BLaER1 (cell line): ENCODE measurements around the gene OSCP1.

Experiments
- H3K27ac ChIP-seq: shearing (Covaris generic); formaldehyde crosslinking; 2 replicates; pipeline ENCODE4 v1.8.1; 2022
- H3K27me3 ChIP-seq: shearing (Covaris generic); formaldehyde crosslinking; 2 replicates; pipeline ENCODE4 v1.8.1; 2022
- H3K36me3 ChIP-seq: shearing (Covaris generic); formaldehyde crosslinking; 2 replicates; pipeline ENCODE4 v1.8.1; 2022
- H3K4me1 ChIP-seq: shearing (Covaris generic); formaldehyde crosslinking; 2 replicates; pipeline ENCODE4 v1.8.1; 2022
- H3K4me2 ChIP-seq: shearing (Covaris generic); formaldehyde crosslinking; 2 replicates; pipeline ENCODE4 v1.8.1; 2022
- H3K4me3 ChIP-seq: shearing (Covaris generic); formaldehyde crosslinking; 2 replicates; pipeline ENCODE4 v1.8.1; 2022
- H3K9ac ChIP-seq: shearing (Covaris generic); formaldehyde crosslinking; 2 replicates; pipeline ENCODE4 v1.8.1; 2022
- H3K9me3 ChIP-seq: shearing (Covaris generic); formaldehyde crosslinking; 2 replicates; pipeline ENCODE4 v1.8.1; 2022
- H4K20me1 ChIP-seq: shearing (Covaris generic); formaldehyde crosslinking; 2 replicates; pipeline ENCODE4 v1.8.1; 2022
- Cebpa-rat ChIP-seq: shearing (Covaris generic); IDR thresholded peaks from 2 replicates; pipeline ENCODE4 v1.8.1; 2022

OSCP1 gene

DNA sequence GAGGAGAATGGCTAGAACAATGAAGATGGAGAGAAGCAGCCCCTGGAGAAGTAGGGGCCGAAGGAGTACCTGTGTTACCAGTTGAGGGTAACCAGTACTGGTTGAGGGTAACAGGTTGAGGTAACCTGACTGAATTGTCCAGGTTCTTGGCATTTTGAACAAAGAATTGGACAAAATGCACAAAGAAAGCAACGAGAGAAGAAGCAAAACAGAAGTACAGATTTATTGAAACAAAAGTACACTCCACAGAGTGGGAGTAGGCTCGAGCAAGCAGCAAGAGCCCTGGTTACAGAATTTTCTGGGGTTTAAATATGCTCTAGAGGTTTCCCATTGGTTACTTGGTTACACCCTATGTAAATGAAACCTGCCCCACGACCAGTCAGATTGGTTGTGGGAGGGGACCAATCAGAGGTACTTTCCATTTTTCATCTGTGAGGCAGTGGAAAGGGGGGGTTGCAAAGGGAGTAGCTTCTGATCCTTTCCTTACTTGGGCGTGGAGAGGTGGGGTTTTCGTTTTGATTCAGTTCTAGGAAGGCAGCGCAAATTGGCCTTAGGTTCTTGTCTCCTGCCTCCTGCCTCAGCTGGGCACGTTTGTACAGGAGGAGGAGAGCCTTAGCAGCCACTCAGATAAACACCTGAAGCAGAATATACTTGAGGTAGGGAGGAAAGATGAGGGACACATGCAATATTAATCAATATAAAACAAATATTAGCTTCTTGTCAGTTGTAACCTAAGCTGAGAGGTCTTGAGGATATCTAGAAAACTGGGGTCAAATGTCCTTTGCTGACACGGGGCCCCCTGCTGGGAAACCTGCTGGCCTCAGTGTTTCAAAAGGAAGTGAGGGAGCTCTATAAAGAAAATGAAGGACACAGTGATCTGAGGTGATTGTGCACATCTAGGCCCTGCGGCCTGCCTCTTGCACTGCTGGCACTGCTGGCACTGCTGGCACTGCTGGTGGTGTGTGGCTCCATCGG, 38.3 kb downstream of the OSCP1 start:
- Histone ChIP-seq H3K36me3 (no peaks in the 10 kb centered on the region), H3K9me3 (peaks cover 26% of the 10 kb centered on the region), H4K20me1 (no peaks in the 10 kb centered on the region), H3K4me2 (no peak overlapping the region), H3K27ac (no peak overlapping the region), H3K4me1 (no peaks in the 10 kb centered on the region), H3K27me3 (no peaks in the 10 kb centered on the region), H3K9ac (no peak overlapping the region), H3K4me3 (no peak overlapping the region)
- TF ChIP-seq Cebpa-rat = no peak

DNA sequence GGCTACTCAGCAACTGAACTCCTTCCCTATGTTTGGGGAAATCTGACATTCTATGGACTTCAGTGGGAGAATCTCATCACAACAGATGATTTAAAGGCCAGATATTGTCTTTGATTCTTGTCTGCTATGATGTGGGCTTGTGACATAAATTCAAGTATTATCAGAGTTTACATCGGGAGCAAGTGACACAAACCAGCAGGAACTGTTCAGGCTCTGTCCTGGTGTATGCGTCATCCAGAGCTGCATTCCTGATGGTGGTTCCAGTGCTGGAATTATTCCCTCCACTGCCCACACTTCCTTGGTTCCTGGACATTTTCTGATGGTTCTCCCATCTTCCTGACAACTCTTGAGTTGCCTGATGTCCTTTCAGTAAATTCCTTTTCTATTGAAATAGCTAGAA, 41.8 kb downstream of the OSCP1 start:
- H3K4me1 ChIP-seq = no peaks in the 10 kb centered on the region
- no peaks in the 10 kb centered on the region for H3K27me3 ChIP-seq
- H3K9ac ChIP-seq = no peak overlapping the region
- no peak for TF ChIP-seq Cebpa-rat
- no peaks in the 10 kb centered on the region for H4K20me1 ChIP-seq
- no peaks in the 10 kb centered on the region for H3K36me3 ChIP-seq
- no peak overlapping the region for H3K4me2 ChIP-seq
- H3K4me3 ChIP-seq = no peak overlapping the region
- H3K9me3 ChIP-seq = peaks cover 11% of the 10 kb centered on the region
- H3K27ac ChIP-seq = no peak overlapping the region

DNA sequence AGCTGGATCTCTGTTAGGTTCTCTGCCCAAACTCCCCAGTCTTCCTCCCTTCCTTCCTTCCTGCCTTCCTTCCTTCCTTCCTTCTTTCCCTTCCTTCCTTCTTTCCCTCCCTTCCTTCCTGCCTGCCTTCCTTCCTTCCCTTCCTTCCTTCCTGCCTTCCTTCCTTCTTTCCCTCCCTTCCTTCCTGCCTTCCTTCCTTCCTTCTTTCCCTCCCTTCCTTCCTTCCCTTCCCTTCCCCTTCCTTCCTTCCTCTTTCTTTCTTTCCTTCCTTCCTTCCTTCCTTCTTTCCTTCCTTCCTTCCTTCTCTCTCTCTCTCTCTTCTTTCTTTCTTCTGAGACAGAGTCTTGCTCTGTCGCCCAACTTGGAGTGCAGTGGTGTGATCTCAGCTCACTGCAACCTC, 43.8 kb downstream of the OSCP1 start:
- no peak for TF ChIP-seq Cebpa-rat
- H3K36me3 ChIP-seq = no peaks in the 10 kb centered on the region
- no peaks in the 10 kb centered on the region for H4K20me1 ChIP-seq
- no peaks in the 10 kb centered on the region for H3K4me1 ChIP-seq
- H3K4me3 ChIP-seq = no peak overlapping the region
- H3K27ac ChIP-seq = no peak overlapping the region
- no peaks in the 10 kb centered on the region for H3K27me3 ChIP-seq
- H3K9me3 ChIP-seq = peaks cover 8% of the 10 kb centered on the region
- H3K9ac ChIP-seq = no peak overlapping the region
- no peak overlapping the region for H3K4me2 ChIP-seq

DNA sequence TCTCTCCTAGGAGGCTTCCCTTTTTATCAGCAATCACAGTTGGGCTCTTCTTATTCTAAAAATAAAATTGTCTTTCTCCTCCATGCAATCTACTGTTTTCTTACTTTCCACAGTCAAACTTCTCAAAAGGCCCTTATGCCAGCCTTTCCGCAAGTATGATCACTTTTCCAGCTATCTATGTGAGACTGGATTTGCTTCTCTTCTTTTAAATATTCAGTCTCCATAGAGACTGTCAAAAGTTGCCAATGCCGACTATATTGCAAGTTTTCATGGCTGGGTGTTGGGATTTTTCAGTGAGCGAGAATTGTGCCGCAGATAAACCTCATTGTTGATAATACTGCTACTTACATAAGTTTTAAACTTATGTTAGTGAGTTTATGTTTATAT, 47.8 kb downstream of the OSCP1 start:
- H3K36me3 ChIP-seq = no peaks in the 10 kb centered on the region
- no peak overlapping the region for H3K27ac ChIP-seq
- H3K4me1 ChIP-seq = peaks cover 5% of the 10 kb centered on the region
- no peak overlapping the region for H3K4me3 ChIP-seq
- H3K9ac ChIP-seq = no peak overlapping the region
- no peak for TF ChIP-seq Cebpa-rat
- H3K9me3 ChIP-seq = peaks cover 9% of the 10 kb centered on the region
- no peaks in the 10 kb centered on the region for H4K20me1 ChIP-seq
- H3K27me3 ChIP-seq = no peaks in the 10 kb centered on the region
- H3K4me2 ChIP-seq = no peak overlapping the region

DNA sequence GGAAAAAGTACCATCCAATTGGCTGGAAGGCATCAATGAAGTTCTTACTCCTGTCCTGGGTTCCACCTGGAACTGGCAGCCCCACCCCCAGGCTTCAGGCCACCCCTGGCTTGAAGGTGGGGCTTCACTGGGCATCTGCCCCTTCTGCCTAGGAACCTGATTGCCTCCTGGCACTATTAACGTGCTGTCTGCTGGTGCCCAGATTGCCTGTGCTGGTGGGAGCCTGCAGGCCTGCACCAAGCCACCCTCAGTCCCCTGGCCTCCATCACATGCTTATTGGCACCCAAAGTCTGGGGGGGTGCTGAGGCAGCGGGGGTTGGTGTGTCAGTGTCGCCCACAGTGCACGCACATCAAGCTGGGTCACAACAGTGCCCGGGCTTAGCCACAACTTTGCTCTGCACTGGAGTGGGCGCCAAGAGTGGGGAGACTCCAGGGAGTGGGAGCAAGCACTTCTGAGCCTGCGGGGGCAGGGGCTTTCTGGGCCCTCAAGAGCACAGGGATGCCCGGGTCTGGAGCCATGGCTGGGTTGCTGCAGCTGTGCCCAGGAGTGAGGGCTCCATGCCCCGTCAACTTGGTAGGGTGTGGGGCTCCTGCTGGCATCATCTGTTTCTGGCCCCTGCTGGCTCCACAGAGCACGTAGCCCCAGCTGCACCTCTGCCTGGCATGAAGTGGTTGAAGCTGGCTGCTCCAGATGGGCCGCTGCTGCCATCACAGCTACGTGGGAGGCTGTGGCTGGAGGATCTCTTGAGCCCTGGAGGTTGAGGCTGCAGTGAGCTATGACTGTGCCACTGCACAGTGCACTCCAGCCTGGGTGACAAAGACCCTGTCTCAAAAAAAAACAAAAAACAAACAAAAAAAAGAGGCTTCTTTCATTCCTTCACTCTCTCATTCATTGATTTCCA, 48.4 kb downstream of the OSCP1 start:
- no peaks in the 10 kb centered on the region for H3K27me3 ChIP-seq
- no peak overlapping the region for H3K9ac ChIP-seq
- no peak for TF ChIP-seq Cebpa-rat
- H3K4me1 ChIP-seq = peaks cover 9% of the 10 kb centered on the region
- H4K20me1 ChIP-seq = no peaks in the 10 kb centered on the region
- no peak overlapping the region for H3K4me2 ChIP-seq
- H3K9me3 ChIP-seq = peaks cover 9% of the 10 kb centered on the region
- no peak overlapping the region for H3K27ac ChIP-seq
- H3K36me3 ChIP-seq = no peaks in the 10 kb centered on the region
- no peak overlapping the region for H3K4me3 ChIP-seq

DNA sequence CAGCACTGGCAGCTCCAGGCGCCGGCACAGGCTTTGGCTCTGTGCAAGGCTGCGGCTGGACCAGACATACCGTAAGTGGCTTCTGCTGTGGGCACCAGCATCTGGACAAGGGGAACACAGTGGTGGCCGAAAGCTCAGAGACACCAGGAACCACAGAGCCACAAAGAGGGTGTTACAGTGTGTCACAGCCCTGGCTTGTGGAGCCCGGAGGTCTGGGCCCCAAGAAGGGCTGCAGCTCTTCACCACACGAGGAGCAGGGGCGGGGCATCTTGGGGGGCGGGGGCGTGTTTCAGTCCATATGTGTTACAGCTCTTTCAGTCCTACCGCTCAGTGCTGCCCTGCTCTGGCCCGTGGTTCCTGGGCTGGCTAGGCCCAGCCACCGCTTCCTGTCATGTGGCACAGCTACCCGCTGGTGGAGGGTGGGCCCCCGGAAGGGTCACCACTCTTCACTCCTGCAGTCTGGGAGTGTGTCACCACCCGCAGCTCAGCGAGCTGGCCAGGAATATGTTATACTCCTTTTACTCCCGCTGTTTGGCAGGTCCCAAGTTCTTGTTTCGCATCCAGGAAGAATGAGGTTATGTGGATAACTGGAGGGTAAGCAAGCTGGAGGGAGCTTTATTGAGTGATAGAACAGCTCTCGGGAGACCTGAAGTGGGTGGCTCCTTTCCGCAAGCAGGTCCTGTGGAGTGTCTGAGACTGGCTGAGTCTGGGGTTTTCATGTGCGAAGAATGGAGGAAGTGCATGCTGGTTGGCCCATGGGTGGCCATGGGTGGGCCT, 49.2 kb downstream of the OSCP1 start:
- H3K27ac ChIP-seq = no peak overlapping the region
- no peaks in the 10 kb centered on the region for H4K20me1 ChIP-seq
- peaks cover 9% of the 10 kb centered on the region for H3K9me3 ChIP-seq
- no peak overlapping the region for H3K9ac ChIP-seq
- no peaks in the 10 kb centered on the region for H3K27me3 ChIP-seq
- peaks cover 17% of the 10 kb centered on the region for H3K4me1 ChIP-seq
- no peak overlapping the region for H3K4me3 ChIP-seq
- no peak overlapping the region for H3K4me2 ChIP-seq
- TF ChIP-seq Cebpa-rat = no peak
- H3K36me3 ChIP-seq = no peaks in the 10 kb centered on the region

DNA sequence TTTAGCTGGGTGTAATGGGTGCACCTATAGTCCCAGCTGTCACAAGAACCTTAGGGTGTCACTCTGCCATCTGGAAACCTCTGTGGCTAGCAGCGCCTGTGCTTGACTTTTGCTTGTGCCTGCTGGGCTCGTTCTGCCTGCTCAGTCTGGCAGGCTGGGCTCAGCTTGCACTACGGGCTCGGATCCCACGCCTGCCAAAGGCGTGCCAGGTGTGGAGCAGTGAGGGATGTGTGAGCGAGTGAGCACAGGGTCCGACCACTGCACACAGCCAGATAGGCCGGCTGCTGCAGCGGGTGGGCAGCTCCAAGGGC, 49.8 kb downstream of the OSCP1 start:
- Histone ChIP-seq H3K4me1 (peaks cover 22% of the 10 kb centered on the region), H3K27me3 (no peaks in the 10 kb centered on the region), H3K9me3 (peaks cover 9% of the 10 kb centered on the region), H3K27ac (no peak overlapping the region), H3K4me2 (no peak overlapping the region), H4K20me1 (no peaks in the 10 kb centered on the region), H3K9ac (no peak overlapping the region), H3K4me3 (no peak overlapping the region), H3K36me3 (no peaks in the 10 kb centered on the region)
- TF ChIP-seq Cebpa-rat = no peak

DNA sequence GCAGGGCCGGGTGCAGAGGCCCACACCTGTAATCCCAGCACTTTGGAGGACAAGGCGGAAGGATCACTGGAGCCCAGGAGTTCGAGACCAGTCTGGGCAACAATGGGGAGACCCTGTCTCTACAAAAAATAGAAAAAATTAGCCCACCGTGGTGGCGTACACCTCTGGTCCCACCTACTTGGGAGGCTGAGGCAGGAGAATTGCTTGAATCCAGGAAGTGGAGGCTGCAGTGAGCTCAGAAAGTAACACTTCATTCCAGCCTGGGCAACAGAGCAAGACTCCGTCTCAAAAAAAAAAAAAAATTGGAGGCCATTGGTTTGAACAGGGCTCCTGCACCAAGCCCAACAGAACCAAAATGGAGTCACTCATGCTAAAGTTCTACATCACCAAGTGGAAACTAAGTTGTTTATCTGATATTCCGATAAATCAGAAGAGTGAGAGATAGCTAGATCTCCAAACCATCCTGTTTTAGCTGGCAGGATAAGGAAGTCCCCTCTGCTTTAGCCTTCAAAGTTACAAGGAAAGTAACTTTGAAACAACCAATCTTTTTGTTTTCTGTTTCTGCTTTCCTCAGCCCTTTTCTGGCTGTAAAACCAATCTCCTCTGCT, 51.8 kb downstream of the OSCP1 start:
- peaks cover 9% of the 10 kb centered on the region for H3K9me3 ChIP-seq
- no peaks in the 10 kb centered on the region for H4K20me1 ChIP-seq
- peaks cover 23% of the 10 kb centered on the region for H3K4me1 ChIP-seq
- no peak overlapping the region for H3K27ac ChIP-seq
- peaks cover 9% of the 10 kb centered on the region for H3K36me3 ChIP-seq
- no peaks in the 10 kb centered on the region for H3K27me3 ChIP-seq
- peak overlapping the region; percentile 76; the same call in 1 of the 2 replicates for H3K4me3 ChIP-seq
- peak overlapping the region; percentile 95 for H3K4me2 ChIP-seq
- no peak for TF ChIP-seq Cebpa-rat
- H3K9ac ChIP-seq = peak overlapping the region; percentile 83
